ENCODE data around the gene PLCL1. TPM values are rescaled to one million over a fixed set of nuclear protein-coding genes. Genes with fewer than 3 reads are reported as not detected.

The PLCL1 gene
- total RNA-seq, 1 experiment from 2014 or later, result 0.07 TPM

DNA sequence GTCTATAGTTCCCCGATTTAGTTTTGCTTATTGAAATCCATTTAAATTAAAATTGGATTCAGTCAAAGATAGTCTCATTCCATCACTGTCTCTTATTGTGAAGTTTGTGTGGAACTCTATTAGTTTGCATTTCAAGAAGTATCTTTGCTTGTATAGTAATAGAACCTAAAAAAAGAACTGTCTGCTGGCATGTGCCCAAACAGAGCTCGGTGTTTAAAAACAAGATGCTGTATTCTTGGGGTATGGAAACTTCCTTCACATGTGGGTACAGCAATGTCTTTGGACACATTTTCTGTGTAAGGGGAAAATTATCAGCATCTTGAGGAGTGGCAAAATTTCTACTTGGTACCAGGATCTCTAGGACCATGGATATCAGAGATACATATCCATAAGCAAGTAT lies 292.6 kb downstream of the PLCL1 start:
- no peaks in the 10 kb centered on the region for H3K9me3 ChIP-seq (ENCODE audit: control insufficient read depth in 1 of 2, insufficient read depth in 1 of 2, low read depth in 1 of 2, low read length in 2 of 2)

More for the DNA sequence above, 292.6 kb downstream of the PLCL1 start:
- Histone ChIP-seq H3K27me3 (ENCODE audit: insufficient read depth, low read length) (0 out of 2 replicates have a peak, but pooled peaks cover 17% of the 10 kb centered on the region), H3K9me2 (ENCODE audit: insufficient read depth) (no peaks in the 10 kb centered on the region), H3K79me2 (ENCODE audit: insufficient read depth, low read length) (no peaks in the 10 kb centered on the region), H3K4me2 (ENCODE audit: low read length) (no peak overlapping the region), H3K27ac (ENCODE audit: low read depth, low read length) (no peak overlapping the region), H3K4me1 (ENCODE audit: control insufficient read depth in 1 of 2, insufficient read depth in 2 of 2, low read length in 2 of 2) (no peaks in the 10 kb centered on the region), H3K36me3 (ENCODE audit: control insufficient read depth in 1 of 2, insufficient read depth in 2 of 2, low read length in 2 of 2) (no peaks in the 10 kb centered on the region), H3K9ac (ENCODE audit: low read length) (no peak overlapping the region), H3K4me3 (replicated peaks in 1 of 2; ENCODE audit: low read depth in 1 of 2, low read length in 2 of 2) (no peak overlapping the region), H2AFZ (ENCODE audit: low read depth, low read length, poor library complexity, severe bottlenecking) (no peak overlapping the region), H4K20me1 (ENCODE audit: insufficient read depth) (no peaks in the 10 kb centered on the region)
- intact Hi-C loops (cut with micrococcal nuclease), result no loop called here
- DNase-seq (ENCODE audit: low read depth, low spot score), result no peak
- no TSS peak for BruUV-seq (replicated peaks)
- ATAC-seq, result no peak
- RAD21 ChIA-PET (ENCODE audit: low non-redundant PET in 1 of 2, low total read pairs in 2 of 2, uncharacterized antibody in 2 of 2, unreplicated experiment in 2 of 2), result no interaction called here
- TF ChIP-seq, protein P1, sequence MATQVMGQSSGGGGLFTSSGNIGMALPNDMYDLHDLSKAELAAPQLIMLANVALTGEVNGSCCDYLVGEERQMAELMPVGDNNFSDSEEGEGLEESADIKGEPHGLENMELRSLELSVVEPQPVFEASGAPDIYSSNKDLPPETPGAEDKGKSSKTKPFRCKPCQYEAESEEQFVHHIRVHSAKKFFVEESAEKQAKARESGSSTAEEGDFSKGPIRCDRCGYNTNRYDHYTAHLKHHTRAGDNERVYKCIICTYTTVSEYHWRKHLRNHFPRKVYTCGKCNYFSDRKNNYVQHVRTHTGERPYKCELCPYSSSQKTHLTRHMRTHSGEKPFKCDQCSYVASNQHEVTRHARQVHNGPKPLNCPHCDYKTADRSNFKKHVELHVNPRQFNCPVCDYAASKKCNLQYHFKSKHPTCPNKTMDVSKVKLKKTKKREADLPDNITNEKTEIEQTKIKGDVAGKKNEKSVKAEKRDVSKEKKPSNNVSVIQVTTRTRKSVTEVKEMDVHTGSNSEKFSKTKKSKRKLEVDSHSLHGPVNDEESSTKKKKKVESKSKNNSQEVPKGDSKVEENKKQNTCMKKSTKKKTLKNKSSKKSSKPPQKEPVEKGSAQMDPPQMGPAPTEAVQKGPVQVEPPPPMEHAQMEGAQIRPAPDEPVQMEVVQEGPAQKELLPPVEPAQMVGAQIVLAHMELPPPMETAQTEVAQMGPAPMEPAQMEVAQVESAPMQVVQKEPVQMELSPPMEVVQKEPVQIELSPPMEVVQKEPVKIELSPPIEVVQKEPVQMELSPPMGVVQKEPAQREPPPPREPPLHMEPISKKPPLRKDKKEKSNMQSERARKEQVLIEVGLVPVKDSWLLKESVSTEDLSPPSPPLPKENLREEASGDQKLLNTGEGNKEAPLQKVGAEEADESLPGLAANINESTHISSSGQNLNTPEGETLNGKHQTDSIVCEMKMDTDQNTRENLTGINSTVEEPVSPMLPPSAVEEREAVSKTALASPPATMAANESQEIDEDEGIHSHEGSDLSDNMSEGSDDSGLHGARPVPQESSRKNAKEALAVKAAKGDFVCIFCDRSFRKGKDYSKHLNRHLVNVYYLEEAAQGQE (IDR thresholded peaks at IDR 0.05; ENCODE audit: low read depth), result no peak
- TF ChIP-seq, protein P2, sequence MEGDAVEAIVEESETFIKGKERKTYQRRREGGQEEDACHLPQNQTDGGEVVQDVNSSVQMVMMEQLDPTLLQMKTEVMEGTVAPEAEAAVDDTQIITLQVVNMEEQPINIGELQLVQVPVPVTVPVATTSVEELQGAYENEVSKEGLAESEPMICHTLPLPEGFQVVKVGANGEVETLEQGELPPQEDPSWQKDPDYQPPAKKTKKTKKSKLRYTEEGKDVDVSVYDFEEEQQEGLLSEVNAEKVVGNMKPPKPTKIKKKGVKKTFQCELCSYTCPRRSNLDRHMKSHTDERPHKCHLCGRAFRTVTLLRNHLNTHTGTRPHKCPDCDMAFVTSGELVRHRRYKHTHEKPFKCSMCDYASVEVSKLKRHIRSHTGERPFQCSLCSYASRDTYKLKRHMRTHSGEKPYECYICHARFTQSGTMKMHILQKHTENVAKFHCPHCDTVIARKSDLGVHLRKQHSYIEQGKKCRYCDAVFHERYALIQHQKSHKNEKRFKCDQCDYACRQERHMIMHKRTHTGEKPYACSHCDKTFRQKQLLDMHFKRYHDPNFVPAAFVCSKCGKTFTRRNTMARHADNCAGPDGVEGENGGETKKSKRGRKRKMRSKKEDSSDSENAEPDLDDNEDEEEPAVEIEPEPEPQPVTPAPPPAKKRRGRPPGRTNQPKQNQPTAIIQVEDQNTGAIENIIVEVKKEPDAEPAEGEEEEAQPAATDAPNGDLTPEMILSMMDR (IDR thresholded peaks at IDR 0.05 in 2 of 3, conservative IDR thresholded peaks at IDR 0.05 in 1 of 3; ENCODE audit: borderline replicate concordance in 1 of 3, insufficient read depth in 1 of 3, low read depth in 2 of 3, low read length in 2 of 3), result no peak
- TF ChIP-seq ZFX (IDR thresholded peaks at IDR 0.05) (no peak), EZH2phosphoT487 (IDR thresholded peaks at IDR 0.05; ENCODE audit: borderline replicate concordance) (no peak), SP1 (IDR thresholded peaks at IDR 0.05; ENCODE audit: low read depth) (no peak), EZH2 (IDR thresholded peaks at IDR 0.05) (no peak), TCF7L2 (IDR thresholded peaks at IDR 0.05; ENCODE audit: borderline replicate concordance, extremely low read depth, insufficient read depth, insufficient read length) (no peak), JUND (IDR thresholded peaks at IDR 0.05) (no peak), SIN3A (IDR thresholded peaks at IDR 0.05; ENCODE audit: low read depth) (no peak)
- TF ChIP-seq, protein P3, sequence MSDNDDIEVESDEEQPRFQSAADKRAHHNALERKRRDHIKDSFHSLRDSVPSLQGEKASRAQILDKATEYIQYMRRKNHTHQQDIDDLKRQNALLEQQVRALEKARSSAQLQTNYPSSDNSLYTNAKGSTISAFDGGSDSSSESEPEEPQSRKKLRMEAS (IDR thresholded peaks at IDR 0.05), result no peak
- TF ChIP-seq, protein P4, sequence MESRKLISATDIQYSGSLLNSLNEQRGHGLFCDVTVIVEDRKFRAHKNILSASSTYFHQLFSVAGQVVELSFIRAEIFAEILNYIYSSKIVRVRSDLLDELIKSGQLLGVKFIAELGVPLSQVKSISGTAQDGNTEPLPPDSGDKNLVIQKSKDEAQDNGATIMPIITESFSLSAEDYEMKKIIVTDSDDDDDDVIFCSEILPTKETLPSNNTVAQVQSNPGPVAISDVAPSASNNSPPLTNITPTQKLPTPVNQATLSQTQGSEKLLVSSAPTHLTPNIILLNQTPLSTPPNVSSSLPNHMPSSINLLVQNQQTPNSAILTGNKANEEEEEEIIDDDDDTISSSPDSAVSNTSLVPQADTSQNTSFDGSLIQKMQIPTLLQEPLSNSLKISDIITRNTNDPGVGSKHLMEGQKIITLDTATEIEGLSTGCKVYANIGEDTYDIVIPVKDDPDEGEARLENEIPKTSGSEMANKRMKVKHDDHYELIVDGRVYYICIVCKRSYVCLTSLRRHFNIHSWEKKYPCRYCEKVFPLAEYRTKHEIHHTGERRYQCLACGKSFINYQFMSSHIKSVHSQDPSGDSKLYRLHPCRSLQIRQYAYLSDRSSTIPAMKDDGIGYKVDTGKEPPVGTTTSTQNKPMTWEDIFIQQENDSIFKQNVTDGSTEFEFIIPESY (IDR thresholded peaks at IDR 0.05; ENCODE audit: extremely low read depth, insufficient replicate concordance, low read length), result no peak
- CTCF ChIA-PET, result no interaction called here
- POLR2A ChIA-PET, result no interaction called here

Data from HCT116 (cell line).